HG02870 (cell line): ENCODE results near the gene REL.
"Not testable (repeated sequence)": the region's sequence is repeated elsewhere in the genome, so short reads cannot be mapped to it uniquely, and the experiment has no call there.

Experiments
- ATAC-seq: cut with Tn5 transposase; IDR thresholded peaks from one replicate; pipeline ENCODE4 v1.9.1; 2021; ENCODE audit warnings: mild to moderate bottlenecking, moderate library complexity; ENCODE audit not compliant: unreplicated experiment

REL gene

DNA sequence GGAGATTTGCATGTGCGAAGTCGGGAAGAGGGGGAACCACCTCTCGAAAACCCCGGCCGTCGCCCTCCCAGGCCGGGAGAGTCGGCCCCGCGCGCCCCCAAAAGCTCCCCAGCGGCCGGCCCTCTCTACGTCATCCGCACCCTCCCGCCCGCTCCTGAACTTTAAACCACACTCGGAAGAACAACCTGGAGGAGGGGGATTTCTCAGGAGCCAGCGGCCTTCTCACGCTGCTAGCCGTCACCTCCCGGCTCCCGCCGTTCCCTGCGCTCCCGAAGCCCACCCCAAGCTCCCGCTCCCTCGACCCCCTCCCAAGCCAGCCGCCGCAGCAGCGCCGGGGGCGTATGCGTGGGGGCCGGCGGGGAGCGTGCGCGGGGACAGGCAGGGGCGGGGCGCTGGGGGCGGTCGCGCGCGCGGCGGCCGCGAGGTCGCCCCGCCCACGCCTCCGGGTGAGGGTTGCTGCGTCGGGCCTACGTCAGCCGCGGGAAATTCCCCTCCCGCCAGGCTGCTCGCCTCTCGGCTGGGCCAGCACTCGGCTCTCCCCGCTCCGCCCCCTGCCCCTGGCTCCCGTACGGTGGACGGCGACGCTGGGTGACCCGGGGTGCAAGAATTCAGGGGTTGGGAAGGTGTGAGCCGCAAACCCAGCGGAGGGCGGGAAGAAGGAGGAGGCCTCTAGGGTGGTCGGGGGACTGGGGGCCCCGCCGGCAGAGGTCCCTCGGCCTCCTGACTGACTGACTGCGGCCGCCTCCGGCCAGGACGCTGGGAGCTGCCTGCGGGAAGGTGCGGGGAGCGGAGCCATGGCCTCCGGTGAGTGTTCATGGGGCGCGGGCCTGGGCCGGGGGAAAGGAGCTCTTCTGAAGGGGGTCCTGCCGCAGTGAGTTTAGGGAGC, at the start of gene REL:
REL (plus strand) TSS at position 528 of the 886 bp plus-strand sequence; CDS start at position 795, 267 bp downstream.
- peak; percentile 81 for ATAC-seq

DNA sequence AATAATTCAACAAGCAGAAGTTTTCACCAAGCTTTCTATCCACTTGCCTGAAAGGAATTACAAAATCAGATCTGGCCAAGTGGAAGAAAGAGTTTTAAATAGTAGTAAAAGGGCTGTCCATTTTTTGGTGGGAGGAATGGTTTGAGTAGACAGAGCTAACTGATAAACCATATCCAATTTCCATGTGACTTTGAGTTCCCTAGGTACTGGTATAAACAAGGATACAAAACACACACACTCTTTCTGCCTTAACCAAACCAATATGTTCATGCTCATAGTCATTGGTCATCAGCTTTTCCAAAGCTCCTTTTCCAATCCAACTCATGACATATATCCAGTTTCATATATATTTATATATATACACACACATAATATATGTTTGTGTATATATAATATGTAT, 49.5 kb upstream of the REL start:
- ATAC-seq, result no peak

DNA sequence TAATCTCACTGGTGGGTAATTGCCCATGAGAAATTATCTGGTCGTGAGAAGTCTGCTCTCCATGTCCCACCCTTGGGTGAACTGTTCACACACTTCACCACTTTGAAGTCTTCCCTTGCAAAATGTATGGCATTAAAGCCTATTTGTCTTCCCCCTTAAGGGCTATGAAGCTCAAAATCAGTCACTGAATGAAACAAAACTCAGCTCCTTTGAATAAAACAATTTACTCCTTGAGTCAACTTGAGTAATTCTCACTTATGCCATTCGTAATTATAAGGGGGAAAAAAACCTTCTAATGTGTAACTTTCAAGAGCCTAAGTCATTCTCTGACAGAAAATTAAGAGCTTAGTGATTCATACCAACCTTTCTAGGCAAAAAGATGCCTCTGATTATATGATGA, 48.8 kb upstream of the REL start:
- ATAC-seq, result no peak

DNA sequence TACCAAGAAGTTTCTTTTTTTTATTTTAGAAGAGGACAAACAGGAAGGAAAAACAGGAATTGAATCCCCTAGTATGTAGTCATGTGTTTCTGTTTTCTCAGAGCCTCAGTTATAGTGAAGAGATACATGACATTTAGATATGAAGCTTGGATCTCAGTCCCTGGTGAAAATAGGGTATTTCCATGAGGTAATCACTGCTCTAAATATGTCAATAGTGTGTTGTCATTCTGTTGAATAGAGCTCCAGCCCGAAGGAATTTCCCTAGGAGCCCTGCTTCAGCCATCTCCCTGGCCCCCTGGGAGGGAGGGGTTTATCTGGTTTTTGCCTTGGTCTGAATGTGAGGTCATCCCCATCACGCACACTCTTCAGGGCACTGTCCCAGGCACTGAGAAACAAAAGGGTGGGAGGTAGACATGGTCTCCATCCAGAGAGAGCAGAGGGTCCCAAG, 47.1 kb upstream of the REL start:
- ATAC-seq, result peak; percentile 52

DNA sequence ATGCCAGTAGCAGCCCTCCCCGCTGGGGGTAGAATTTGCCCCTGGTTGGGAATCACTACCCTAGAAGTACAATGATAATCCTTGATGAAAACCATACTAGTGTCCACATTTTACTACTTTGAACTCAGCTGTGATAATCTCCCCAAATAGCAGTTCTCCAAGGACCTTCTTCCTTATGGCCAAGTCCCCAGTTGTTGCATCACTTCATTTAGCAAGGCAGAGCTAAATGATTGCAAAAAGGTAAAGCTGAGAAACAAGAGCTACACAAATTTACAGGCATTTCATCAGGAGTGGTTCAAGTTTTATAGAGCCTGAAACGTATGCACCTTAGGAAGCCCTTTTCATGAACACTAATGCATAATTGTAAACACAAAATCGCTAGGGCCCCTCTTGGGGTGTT, 44.9 kb upstream of the REL start:
- ATAC-seq, result no peak

DNA sequence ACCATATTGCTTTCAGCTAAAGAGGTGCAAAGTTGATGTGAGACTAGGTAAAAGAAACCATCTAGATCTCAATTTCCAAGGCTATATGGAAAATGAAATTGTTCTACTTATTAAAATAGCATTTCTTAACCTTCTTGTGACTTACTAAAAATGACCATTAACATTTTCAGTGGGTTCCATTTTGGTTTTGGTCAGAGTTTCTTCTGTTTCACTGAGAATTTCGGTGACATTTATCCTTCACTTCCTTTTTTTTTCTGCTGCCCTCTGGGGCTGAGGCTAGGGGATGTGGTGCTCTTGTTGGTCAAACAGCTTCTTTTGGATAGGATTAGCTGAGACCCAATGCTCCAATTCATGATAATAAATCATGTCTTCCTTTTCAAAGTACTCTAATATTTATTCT, 44.3 kb upstream of the REL start:
- no peak for ATAC-seq

GRCh38 chr2:60838481-60838880, 42.9 kb upstream of the REL start:
- ATAC-seq, result no peak

GRCh38 chr2:60839126-60839813, 42.1 kb upstream of the REL start:
- peak; percentile 59 for ATAC-seq

DNA sequence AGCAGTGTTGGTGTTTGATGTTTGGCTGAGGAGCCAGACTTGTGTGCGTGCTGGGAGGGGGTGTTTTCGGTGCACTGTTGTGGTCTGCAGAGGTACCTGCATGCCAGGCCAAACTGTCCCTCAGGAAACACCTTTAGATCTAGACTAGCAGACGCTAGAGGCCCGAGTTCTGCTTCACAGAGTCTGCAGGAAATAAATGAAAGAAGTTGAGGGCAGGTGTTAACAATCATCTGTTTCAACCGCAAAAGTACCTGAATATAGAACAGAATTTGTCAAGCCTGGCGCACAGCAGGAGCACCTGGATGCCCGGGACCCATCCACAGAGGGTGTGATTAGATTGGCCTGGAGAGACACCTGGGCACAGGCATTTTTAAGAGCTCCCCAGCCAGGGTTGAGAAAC, 40.5 kb upstream of the REL start:
- peak; percentile 49 for ATAC-seq

DNA sequence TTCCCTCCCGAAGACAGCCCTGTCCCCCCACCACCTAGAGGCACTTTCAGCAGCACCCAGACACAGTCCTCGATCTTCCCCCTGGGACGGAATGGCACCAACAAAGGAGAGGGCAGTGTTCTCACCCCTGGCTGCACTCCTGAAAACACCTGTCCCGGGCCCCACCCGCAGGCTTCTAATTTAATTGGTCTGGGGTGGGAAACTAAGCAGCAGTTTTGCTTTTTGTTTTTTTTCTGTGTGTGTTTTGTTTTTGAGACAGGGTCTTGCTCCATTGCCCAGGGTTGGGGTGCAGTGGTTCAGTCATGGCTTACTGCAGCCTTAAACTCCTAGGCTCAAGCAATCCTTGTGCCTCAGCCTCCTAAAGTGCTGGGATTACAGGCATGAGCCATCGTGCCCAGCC, 38.4 kb upstream of the REL start:
- ATAC-seq, result no peak

DNA sequence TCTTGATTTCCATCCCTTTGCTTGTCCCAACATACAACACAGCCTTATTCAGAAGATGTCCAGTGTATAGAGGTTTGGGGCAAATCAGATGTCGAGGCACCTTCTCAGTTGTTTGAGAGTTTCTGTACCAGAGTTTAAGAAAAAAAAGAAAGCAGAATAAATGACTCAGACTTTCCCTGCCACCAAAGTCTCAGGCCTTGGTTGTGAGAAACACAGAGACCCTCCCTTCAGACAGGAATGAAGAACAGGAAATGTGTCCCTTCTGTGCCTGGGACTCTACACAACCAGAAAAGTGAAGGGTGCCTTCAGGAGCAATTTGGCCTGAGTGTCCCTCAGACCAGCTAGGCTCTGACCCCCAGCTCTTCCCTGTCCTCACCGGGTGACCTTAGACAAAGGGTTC, 37.3 kb upstream of the REL start:
- no peak for ATAC-seq

GRCh38 chr2:60847854-60848253, 33.5 kb upstream of the REL start:
- ATAC-seq, result no peak

GRCh38 chr2:60849187-60849586, 32.2 kb upstream of the REL start:
- no peak for ATAC-seq

DNA sequence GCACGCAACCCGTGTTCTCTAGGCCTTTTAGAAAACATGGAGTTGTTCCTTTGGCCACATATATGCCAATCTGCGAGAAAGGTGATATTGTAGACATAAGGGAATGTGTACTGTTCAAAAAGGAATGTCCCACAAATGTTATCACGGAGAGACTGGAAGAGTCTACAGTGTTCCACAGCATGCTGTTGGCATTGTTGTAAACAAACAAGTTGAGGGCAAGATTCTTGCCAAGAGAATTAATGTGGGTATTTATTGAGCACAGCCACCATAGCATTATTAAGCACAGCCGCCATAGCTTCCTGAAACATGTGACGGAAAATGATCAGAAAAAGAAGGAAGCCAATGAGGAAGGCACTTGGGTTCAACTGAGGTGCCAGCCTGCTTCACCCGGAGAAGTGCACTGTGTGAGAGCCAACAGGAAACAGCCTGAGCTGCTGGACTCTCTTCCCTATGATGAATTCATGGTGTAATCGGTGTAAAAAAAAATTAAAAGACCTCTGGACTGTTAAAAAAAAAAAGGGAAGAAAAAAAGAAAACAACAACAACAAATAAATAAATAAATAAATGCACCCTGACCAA, 29.0 kb upstream of the REL start:
- no peak for ATAC-seq

DNA sequence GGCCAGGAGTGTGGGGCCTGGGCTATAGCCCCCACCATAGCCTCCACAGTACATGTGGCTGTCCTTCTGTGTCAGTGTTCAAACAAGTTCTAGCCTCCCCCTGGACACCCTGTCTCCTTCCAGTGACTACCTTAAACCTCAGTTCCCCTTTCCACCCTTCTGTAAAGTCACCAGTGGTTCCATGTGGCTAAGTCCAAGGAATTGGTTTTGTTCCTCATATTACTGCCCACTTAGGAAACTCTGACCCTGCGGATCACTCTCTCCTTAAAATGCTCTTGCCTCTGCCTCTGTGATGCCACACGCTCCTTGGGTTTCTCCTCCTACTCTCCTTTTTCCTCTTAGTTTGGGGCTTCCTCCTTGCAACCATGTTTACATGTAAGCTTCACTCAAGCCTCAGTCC, 27.8 kb upstream of the REL start:
- ATAC-seq, result no peak

GRCh38 chr2:60855989-60856669, 25.2 kb upstream of the REL start:
- no peak for ATAC-seq

DNA sequence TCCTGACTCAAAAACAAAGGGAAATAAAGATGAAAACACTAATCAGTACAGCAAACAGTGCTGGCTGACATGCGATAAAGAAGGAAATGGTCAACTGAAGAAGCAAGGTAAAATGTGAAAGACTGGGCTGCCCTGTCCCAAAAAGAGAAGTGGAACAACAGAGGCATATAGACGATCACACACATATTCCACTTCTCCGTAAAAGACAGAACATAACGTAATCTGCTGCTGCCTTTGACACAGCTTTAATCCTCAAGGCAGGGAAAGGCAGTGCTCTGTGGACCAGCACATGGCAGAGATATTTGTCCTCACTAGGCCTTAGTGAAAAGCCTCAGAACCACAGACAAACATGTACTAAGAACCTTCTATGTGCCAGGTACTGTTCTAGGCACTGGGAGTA, 24.3 kb upstream of the REL start:
- ATAC-seq, result no peak

- ATAC-seq, result no peak
These were observed 22.5 kb upstream of the REL start for GRCh38 chr2:60858897-60859311.

DNA sequence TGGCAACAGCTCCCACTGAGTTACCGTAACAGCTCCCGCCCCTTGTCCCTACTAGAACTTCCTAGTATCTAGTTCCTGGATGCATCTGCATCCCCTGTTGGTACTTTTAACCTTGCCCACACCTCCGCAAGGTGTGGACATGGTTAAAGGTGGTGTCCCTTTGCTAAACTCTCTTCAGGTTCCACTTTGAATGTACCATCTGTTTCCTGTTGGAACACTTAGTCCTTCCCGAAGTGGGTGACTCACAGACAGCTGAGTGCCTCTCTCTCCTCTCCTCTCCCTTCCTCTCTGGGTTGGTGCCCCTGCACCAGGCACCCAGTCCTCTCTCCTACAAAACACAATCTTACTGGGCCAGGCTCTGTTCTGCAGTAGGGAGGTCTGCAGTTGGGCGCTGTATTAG, 19.6 kb upstream of the REL start:
- no peak for ATAC-seq

GRCh38 chr2:60862642-60863041, 18.7 kb upstream of the REL start:
- no peak for ATAC-seq

GRCh38 chr2:60865361-60865760, 16.0 kb upstream of the REL start:
- not testable (repeated sequence) for ATAC-seq
